ENCODE data around the gene CHADL.

The CHADL gene, protein sequence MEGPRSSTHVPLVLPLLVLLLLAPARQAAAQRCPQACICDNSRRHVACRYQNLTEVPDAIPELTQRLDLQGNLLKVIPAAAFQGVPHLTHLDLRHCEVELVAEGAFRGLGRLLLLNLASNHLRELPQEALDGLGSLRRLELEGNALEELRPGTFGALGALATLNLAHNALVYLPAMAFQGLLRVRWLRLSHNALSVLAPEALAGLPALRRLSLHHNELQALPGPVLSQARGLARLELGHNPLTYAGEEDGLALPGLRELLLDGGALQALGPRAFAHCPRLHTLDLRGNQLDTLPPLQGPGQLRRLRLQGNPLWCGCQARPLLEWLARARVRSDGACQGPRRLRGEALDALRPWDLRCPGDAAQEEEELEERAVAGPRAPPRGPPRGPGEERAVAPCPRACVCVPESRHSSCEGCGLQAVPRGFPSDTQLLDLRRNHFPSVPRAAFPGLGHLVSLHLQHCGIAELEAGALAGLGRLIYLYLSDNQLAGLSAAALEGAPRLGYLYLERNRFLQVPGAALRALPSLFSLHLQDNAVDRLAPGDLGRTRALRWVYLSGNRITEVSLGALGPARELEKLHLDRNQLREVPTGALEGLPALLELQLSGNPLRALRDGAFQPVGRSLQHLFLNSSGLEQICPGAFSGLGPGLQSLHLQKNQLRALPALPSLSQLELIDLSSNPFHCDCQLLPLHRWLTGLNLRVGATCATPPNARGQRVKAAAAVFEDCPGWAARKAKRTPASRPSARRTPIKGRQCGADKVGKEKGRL

GRCh38 chr22:41240377-41241132, at the start of gene CHADL:
CHADL (minus strand) TSS chr22:41240931; CDS start chr22:41240881, 50 bp downstream.
- no peak within 1 kb of the TSS for H3K4me3 Mint-ChIP-seq

DNA sequence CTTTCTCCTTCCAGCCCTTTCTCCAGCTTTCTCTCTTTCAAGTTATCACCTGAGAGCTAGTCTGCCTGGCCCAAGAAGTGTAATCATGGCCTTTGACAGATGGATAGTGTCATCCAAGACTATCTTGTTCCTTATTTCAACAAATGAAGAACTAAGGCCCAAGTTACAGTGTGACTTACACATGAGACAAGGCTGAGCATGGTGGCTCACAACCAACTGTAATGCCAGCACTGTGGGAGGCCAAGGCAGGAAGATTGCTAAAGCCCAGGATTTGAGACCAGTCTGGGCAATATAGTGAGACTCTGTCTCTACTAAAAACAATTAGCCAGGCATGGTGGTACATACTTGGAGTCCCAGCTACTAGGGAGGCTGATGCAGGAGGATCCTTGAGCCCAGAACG, 48.9 kb upstream of the CHADL start:
- Mint-ChIP-seq H3K4me1 (ENCODE audit: low read depth) (peaks cover 12% of the 10 kb centered on the region), H3K4me3 (no peak overlapping the region), H3K36me3 (ENCODE audit: low read depth) (peaks cover 6% of the 10 kb centered on the region), H3K27ac (no peak overlapping the region), H3K27me3 (ENCODE audit: low read depth) (no peaks in the 10 kb centered on the region), H3K9me3 (no peaks in the 10 kb centered on the region)
- no peak for DNase-seq (ENCODE audit: low spot score)

More at GRCh38 chr22:41240377-41241132, at the start of gene CHADL:
- Mint-ChIP-seq H3K27me3 (ENCODE audit: low read depth) (peaks cover 3% of the 10 kb centered on the region), H3K4me1 (ENCODE audit: low read depth) (peaks cover 3% of the 10 kb centered on the region), H3K27ac (no peak within 1 kb of the TSS), H3K36me3 (ENCODE audit: low read depth) (peaks cover 4% of the 10 kb centered on the region), H3K9me3 (no peaks in the 10 kb centered on the region)
- DNase-seq (ENCODE audit: low spot score), result no peak

DNA sequence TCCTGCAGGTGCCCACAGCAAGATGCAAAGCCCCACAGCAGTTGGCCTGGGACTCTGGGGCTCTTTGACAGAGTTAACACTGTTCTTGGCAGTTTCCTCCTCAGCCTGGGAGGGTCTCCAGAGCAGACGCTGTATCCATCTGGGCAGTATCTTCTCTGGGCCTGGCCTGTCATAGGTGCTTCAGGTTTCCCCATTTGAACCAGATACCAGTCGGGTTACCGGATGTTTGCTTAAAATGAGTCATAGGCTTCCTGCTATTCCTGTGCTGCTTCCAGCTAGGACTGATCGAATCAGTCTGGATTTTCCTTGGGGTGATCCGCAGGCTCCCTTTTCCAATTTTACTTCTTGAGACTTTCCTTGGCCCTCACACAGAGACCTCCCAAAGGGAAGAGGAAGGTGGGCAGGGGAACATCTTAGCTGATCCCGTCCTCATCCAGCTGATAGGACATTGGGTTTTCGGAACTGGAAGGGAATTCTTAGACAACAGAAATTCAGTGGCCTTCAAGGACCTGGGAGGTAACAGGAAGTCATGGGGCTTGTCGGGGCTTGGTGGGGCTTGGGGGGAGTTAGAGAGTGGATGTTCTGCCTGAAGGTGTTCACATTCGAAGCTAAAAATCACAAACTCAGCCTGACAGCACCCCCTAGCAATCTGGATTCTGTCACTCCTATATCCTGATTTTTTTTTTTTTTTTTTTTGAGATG, 47.7 kb upstream of the CHADL start:
- H3K27me3 Mint-ChIP-seq (ENCODE audit: low read depth), result no peaks in the 10 kb centered on the region
- DNase-seq (ENCODE audit: low spot score), result no peak
- H3K27ac Mint-ChIP-seq, result peak overlapping the region; percentile 65
- H3K4me3 Mint-ChIP-seq, result peak overlapping the region; percentile 41
- no peaks in the 10 kb centered on the region for H3K9me3 Mint-ChIP-seq
- H3K36me3 Mint-ChIP-seq (ENCODE audit: low read depth), result peaks cover 13% of the 10 kb centered on the region
- peaks cover 15% of the 10 kb centered on the region for H3K4me1 Mint-ChIP-seq (ENCODE audit: low read depth)

DNA sequence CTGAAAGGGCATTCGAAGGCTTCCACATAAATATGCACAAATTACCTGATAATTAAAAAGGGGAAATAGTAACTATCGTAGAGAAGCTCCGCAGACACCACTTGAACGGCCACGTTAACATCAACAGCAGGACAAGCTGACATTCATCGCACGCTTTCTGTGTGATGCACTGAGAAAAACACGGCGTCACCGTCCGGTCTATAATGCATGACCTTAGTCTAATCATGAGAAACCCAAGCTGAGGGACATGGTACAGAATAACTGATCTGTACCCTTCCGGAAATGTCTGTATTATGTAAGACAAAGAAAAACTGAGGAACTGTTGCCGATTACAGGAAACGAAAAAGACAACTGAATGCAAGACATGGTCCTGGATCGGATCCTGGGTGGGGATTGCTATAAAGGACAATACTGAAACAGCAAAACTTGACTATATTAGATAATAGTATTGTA, 45.9 kb upstream of the CHADL start:
- peaks cover 20% of the 10 kb centered on the region for H3K36me3 Mint-ChIP-seq (ENCODE audit: low read depth)

GRCh38 chr22:41285820-41286638, 45.3 kb upstream of the CHADL start, which contains the start of gene RANGAP1:
RANGAP1 (minus strand) TSS chr22:41286187; CDS start chr22:41281044, 5,143 bp downstream.
- H3K9me3 Mint-ChIP-seq, result no peaks in the 10 kb centered on the region
- H3K4me3 Mint-ChIP-seq, result peak within 1 kb of the TSS; percentile 96
- H3K27me3 Mint-ChIP-seq (ENCODE audit: low read depth), result no peaks in the 10 kb centered on the region
- peaks cover 20% of the 10 kb centered on the region for H3K36me3 Mint-ChIP-seq (ENCODE audit: low read depth)
- peak; percentile 99 for DNase-seq (ENCODE audit: low spot score)
- peak within 1 kb of the TSS; percentile 96 for H3K27ac Mint-ChIP-seq
- peaks cover 17% of the 10 kb centered on the region for H3K4me1 Mint-ChIP-seq (ENCODE audit: low read depth)

More for the DNA sequence above, 45.9 kb upstream of the CHADL start:
- peak overlapping the region; percentile 96 for H3K27ac Mint-ChIP-seq
- peaks cover 17% of the 10 kb centered on the region for H3K4me1 Mint-ChIP-seq (ENCODE audit: low read depth)
- DNase-seq (ENCODE audit: low spot score), result no peak
- H3K9me3 Mint-ChIP-seq, result no peaks in the 10 kb centered on the region
- no peaks in the 10 kb centered on the region for H3K27me3 Mint-ChIP-seq (ENCODE audit: low read depth)
- peak overlapping the region; percentile 96 for H3K4me3 Mint-ChIP-seq

- Mint-ChIP-seq H3K9me3 (no peaks in the 10 kb centered on the region), H3K36me3 (ENCODE audit: low read depth) (peaks cover 22% of the 10 kb centered on the region), H3K27ac (peak overlapping the region; percentile 96), H3K4me3 (peak overlapping the region; percentile 96), H3K27me3 (ENCODE audit: low read depth) (no peaks in the 10 kb centered on the region), H3K4me1 (ENCODE audit: low read depth) (peaks cover 19% of the 10 kb centered on the region)
- peak; percentile 95 for DNase-seq (ENCODE audit: low spot score)
These were observed 44.7 kb upstream of the CHADL start for GRCh38 chr22:41285441-41285819.

- Mint-ChIP-seq H3K4me3 (peak overlapping the region; percentile 96), H3K4me1 (ENCODE audit: low read depth) (peaks cover 19% of the 10 kb centered on the region), H3K9me3 (no peaks in the 10 kb centered on the region), H3K27ac (peak overlapping the region; percentile 96), H3K36me3 (ENCODE audit: low read depth) (peaks cover 23% of the 10 kb centered on the region), H3K27me3 (ENCODE audit: low read depth) (no peaks in the 10 kb centered on the region)
- DNase-seq (ENCODE audit: low spot score), result no peak
These were observed 43.7 kb upstream of the CHADL start for GRCh38 chr22:41284465-41284864.

DNA sequence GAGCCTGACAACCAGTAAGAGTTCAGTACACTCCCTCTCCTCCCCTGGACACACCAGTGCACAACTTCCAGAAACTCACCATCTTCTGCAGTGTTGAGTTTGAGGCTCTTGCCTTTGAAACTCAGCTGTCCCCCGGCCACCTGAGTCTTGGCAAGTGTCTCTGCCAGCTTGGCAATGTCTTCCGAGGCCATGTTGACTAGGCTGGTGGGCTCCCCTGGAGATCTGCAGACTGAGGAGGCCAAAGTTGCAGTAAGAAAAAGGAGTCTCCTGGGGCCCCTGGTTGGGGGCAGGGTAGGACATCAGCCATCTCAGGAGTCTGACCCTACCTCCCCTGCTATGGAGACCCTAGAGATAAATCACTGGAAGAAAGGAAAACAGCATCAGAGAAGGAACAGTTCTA, 40.1 kb upstream of the CHADL start:
- H3K4me3 Mint-ChIP-seq, result no peak overlapping the region
- H3K27me3 Mint-ChIP-seq (ENCODE audit: low read depth), result no peaks in the 10 kb centered on the region
- H3K9me3 Mint-ChIP-seq, result no peaks in the 10 kb centered on the region
- peak overlapping the region; percentile 56 for H3K27ac Mint-ChIP-seq
- no peak for DNase-seq (ENCODE audit: low spot score)
- peaks cover 13% of the 10 kb centered on the region for H3K4me1 Mint-ChIP-seq (ENCODE audit: low read depth)
- peaks cover 43% of the 10 kb centered on the region for H3K36me3 Mint-ChIP-seq (ENCODE audit: low read depth)

- no peak for DNase-seq (ENCODE audit: low spot score)
- Mint-ChIP-seq H3K27ac (no peak overlapping the region), H3K4me3 (no peak overlapping the region), H3K9me3 (no peaks in the 10 kb centered on the region), H3K27me3 (ENCODE audit: low read depth) (no peaks in the 10 kb centered on the region), H3K36me3 (ENCODE audit: low read depth) (peaks cover 42% of the 10 kb centered on the region), H3K4me1 (ENCODE audit: low read depth) (peaks cover 10% of the 10 kb centered on the region)
These were observed 39.3 kb upstream of the CHADL start for GRCh38 chr22:41280065-41280464.

GRCh38 chr22:41274856-41275255, 34.1 kb upstream of the CHADL start:
- H3K27ac Mint-ChIP-seq, result no peak overlapping the region
- no peak overlapping the region for H3K4me3 Mint-ChIP-seq
- H3K27me3 Mint-ChIP-seq (ENCODE audit: low read depth), result no peaks in the 10 kb centered on the region
- H3K9me3 Mint-ChIP-seq, result no peaks in the 10 kb centered on the region
- peaks cover 52% of the 10 kb centered on the region for H3K36me3 Mint-ChIP-seq (ENCODE audit: low read depth)
- no peak for DNase-seq (ENCODE audit: low spot score)
- H3K4me1 Mint-ChIP-seq (ENCODE audit: low read depth), result peaks cover 1% of the 10 kb centered on the region

DNA sequence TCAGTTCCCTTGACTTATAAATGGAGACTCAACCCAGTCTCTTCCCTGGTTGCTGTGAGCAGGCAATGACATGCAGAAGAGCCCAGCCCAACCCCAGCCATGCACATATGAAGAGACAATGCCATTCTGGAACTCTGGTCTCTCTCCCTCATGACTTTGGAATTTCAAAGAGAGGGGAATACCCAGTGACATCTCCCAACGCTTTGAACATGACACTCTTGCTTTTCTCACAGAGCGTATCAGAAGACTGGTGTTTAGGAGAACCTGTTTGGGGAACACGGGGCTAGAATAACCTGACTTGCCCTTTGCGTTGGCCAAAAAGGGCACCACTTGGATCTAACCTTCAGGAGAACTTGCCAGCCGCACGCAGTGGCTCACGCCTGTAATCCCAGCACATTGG, 32.4 kb upstream of the CHADL start:
- no peaks in the 10 kb centered on the region for H3K9me3 Mint-ChIP-seq
- H3K4me1 Mint-ChIP-seq (ENCODE audit: low read depth), result peaks cover 3% of the 10 kb centered on the region
- no peak overlapping the region for H3K27ac Mint-ChIP-seq
- DNase-seq (ENCODE audit: low spot score), result no peak
- H3K27me3 Mint-ChIP-seq (ENCODE audit: low read depth), result no peaks in the 10 kb centered on the region
- H3K36me3 Mint-ChIP-seq (ENCODE audit: low read depth), result peaks cover 53% of the 10 kb centered on the region
- no peak overlapping the region for H3K4me3 Mint-ChIP-seq

GRCh38 chr22:41271787-41272186, 31.1 kb upstream of the CHADL start:
- no peaks in the 10 kb centered on the region for H3K9me3 Mint-ChIP-seq
- peaks cover 1% of the 10 kb centered on the region for H3K4me1 Mint-ChIP-seq (ENCODE audit: low read depth)
- H3K27ac Mint-ChIP-seq, result no peak overlapping the region
- no peak for DNase-seq (ENCODE audit: low spot score)
- peaks cover 50% of the 10 kb centered on the region for H3K36me3 Mint-ChIP-seq (ENCODE audit: low read depth)
- no peaks in the 10 kb centered on the region for H3K27me3 Mint-ChIP-seq (ENCODE audit: low read depth)
- no peak overlapping the region for H3K4me3 Mint-ChIP-seq

Measured in T-helper 2 cell treated with Interferon-gamma antibody and Interleukin-4, amounts not matched to agents 5 μg/mL and 100 μg/mL, for 36 hours (primary cell).